H7 (cell line): ENCODE measurements around the gene PACS2. TPM values are rescaled to one million over a fixed set of nuclear protein-coding genes. Genes with fewer than 3 reads are reported as not detected.
"Not testable (repeated sequence)": the region's sequence is repeated elsewhere in the genome, so short reads cannot be mapped to it uniquely, and the experiment has no call there.

Experiments
- DNase-seq: peaks from one replicate; pipeline ENCODE4 v3.0.0; 2012
- H3K27me3 ChIP-seq: 2 replicates; pipeline ENCODE4 v1.6.0; 2011; ENCODE audit warnings: mild to moderate bottlenecking, low read length; ENCODE audit not compliant: control insufficient read depth, insufficient read depth
- H3K36me3 ChIP-seq: replicated peaks from 2 replicates; pipeline ENCODE4 v1.5.1; 2011; ENCODE audit warnings: low read length; ENCODE audit not compliant: control insufficient read depth, insufficient read depth
- H3K4me3 ChIP-seq: 2 replicates; pipeline ENCODE4 v1.5.1; 2011; ENCODE audit warnings: low read depth, mild to moderate bottlenecking, control low read depth, low read length, moderate library complexity; ENCODE audit not compliant: insufficient read depth
- total RNA-seq: library from RNA; depleted of rRNA; stranded (reverse); fragments of >200 nt; shearing (Covaris generic); gene quantifications from 2 replicates; pipeline ENCODE4 v1.2.3, GENCODE V29; 2014; rRNA removed

PACS2 gene
- total RNA-seq: 79.2 and 112 TPM in 2 replicates

GRCh38 chr14:105314287-105315200 is at the start of gene PACS2:
Gene PACS2, plus strand, starts transcription at chr14:105314748. Its CDS starts 171 bp downstream, at chr14:105314919.
- DNase-seq: peak; percentile 100

GRCh38 chr14:105267820-105268548 is 46.6 kb upstream of the PACS2 start:
- Histone ChIP-seq H3K4me3 (no peak overlapping the region), H3K27me3 (no peaks in the 10 kb centered on the region), H3K36me3 (no peaks in the 10 kb centered on the region)
- no peak for DNase-seq

More at GRCh38 chr14:105314287-105315200, at the start of gene PACS2:
- H3K27me3 ChIP-seq: no peaks in the 10 kb centered on the region; the same call in 1 of the 2 replicates
- peak within 1 kb of the TSS; percentile 69 for H3K4me3 ChIP-seq
- no peaks in the 10 kb centered on the region for H3K36me3 ChIP-seq

GRCh38 chr14:105268736-105269354 is 45.7 kb upstream of the PACS2 start:
- no peak for DNase-seq
- no peak overlapping the region for H3K4me3 ChIP-seq

GRCh38 chr14:105269405-105269804 is 45.1 kb upstream of the PACS2 start:
- DNase-seq: no peak
- Histone ChIP-seq H3K27me3 (no peaks in the 10 kb centered on the region), H3K4me3 (no peak overlapping the region)

More at GRCh38 chr14:105268736-105269354, 45.7 kb upstream of the PACS2 start:
- H3K27me3 ChIP-seq: no peaks in the 10 kb centered on the region
- no peaks in the 10 kb centered on the region for H3K36me3 ChIP-seq

GRCh38 chr14:105271224-105271890 is 43.2 kb upstream of the PACS2 start:
- no peaks in the 10 kb centered on the region for H3K36me3 ChIP-seq
- H3K4me3 ChIP-seq: no peak overlapping the region
- DNase-seq: no peak
- H3K27me3 ChIP-seq: no peaks in the 10 kb centered on the region

More at GRCh38 chr14:105269405-105269804, 45.1 kb upstream of the PACS2 start:
- no peaks in the 10 kb centered on the region for H3K36me3 ChIP-seq

GRCh38 chr14:105272623-105273022 is 41.9 kb upstream of the PACS2 start:
- no peaks in the 10 kb centered on the region for H3K27me3 ChIP-seq
- H3K4me3 ChIP-seq: no peak overlapping the region
- H3K36me3 ChIP-seq: no peaks in the 10 kb centered on the region
- DNase-seq: no peak

GRCh38 chr14:105273062-105273461 is 41.5 kb upstream of the PACS2 start:
- H3K36me3 ChIP-seq: no peaks in the 10 kb centered on the region
- H3K4me3 ChIP-seq: no peak overlapping the region
- no peak for DNase-seq
- no peaks in the 10 kb centered on the region for H3K27me3 ChIP-seq

- no peak for DNase-seq
Measured at GRCh38 chr14:105274637-105275036, 39.9 kb upstream of the PACS2 start.

GRCh38 chr14:105275267-105275946 is 39.1 kb upstream of the PACS2 start:
- Histone ChIP-seq H3K27me3 (no peaks in the 10 kb centered on the region), H3K4me3 (no peak overlapping the region)
- DNase-seq: no peak

More at GRCh38 chr14:105274637-105275036, 39.9 kb upstream of the PACS2 start:
- Histone ChIP-seq H3K36me3 (no peaks in the 10 kb centered on the region), H3K4me3 (no peak overlapping the region), H3K27me3 (no peaks in the 10 kb centered on the region)

GRCh38 chr14:105277448-105277847 is 37.1 kb upstream of the PACS2 start:
- H3K27me3 ChIP-seq, H3K36me3 ChIP-seq, H3K4me3 ChIP-seq, DNase-seq: not testable (repeated sequence)

More at GRCh38 chr14:105275267-105275946, 39.1 kb upstream of the PACS2 start:
- no peaks in the 10 kb centered on the region for H3K36me3 ChIP-seq

- H3K4me3 ChIP-seq: no peak overlapping the region
- peak; percentile 9 for DNase-seq
- no peaks in the 10 kb centered on the region for H3K36me3 ChIP-seq
- no peaks in the 10 kb centered on the region for H3K27me3 ChIP-seq
Measured at GRCh38 chr14:105279642-105280361, 34.7 kb upstream of the PACS2 start.

GRCh38 chr14:105280525-105280924 is 34.0 kb upstream of the PACS2 start:
- Histone ChIP-seq H3K4me3 (no peak overlapping the region), H3K36me3 (no peaks in the 10 kb centered on the region; the same call in 1 of the 2 replicates), H3K27me3 (no peaks in the 10 kb centered on the region)
- peak; percentile 33 for DNase-seq
